LoVo (cell line): Measurements from ENCODE around the gene SLC2A11.
"Not testable (repeated sequence)": the region's sequence is repeated elsewhere in the genome, so short reads cannot be mapped to it uniquely, and the experiment has no call there.

Experiments
- DNase-seq: peaks from one replicate; pipeline ENCODE4 v3.0.0-alpha.2; 2016; ENCODE audit warnings: low spot score

SLC2A11 gene

DNA sequence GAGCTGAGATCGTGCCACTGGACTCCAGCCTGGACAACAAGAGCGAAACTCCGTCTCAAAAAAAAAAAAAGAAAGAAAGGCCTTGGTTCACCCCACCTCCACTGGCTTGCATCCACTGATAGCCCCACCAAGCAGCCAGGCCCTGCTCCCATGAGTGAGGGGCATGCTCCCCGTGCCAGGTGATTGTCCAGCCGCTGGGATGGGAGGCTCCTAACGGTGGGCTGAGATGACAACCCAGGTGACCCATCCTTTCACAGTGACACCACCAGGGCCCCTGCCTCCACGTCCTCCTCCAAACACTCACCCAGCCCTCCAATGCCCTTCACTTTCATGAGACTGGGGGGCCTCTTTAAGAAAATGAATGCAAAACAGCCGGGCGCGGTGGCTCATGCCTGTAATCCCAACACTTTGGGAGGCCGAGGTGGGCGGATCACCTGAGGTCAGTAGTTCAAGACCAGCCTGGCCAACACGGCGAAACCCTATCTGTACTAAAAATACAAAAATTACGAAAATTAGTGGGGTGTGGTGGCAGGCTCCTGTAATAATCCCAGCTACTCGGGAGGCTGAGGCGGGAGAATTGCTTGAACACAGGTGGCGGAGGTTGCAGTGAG lies 10.3 kb upstream of the SLC2A11 start:
- DNase-seq = no peak

DNA sequence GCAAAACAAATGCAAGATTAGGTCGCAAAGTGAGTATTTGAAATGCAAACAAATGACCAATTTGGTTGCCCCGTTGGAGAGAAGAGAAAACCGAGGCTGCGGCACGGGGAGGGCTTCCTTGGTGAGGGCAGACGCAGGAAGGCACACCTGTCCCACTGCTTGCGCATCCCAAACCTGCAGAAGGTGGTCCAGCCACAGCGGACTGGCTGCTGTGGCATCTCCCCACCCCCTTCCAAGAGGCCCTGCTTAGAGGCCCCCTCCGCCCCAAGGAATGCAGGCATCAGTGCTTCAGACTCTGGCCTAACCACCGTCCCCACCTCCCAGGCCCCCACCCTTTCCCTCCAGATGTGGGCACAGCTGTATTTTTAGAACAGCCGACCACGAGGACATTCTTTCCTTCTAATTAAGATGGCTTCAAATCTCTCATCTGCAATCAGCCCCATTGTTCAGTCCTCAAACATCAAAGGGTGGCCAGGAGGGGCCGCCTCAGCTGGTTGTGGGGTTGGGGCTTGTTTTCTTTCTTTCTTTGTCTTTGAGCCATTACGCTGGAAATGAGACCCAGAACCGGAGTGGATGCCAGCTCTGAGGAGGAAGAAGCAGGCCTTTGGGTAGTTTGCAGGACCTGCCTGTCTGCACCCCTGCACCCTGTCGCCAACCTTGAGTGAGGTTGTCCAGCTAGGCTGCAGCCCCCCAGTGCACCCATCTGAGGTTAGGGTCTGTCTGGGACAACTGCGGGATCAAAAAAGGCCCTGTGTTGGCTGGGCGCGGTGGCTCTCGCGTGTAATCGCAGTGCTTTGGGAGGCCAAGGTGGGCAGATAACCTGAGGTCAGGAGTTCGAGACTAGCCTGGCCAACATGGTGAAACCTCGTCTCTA lies 9.4 kb upstream of the SLC2A11 start:
- DNase-seq = no peak

DNA sequence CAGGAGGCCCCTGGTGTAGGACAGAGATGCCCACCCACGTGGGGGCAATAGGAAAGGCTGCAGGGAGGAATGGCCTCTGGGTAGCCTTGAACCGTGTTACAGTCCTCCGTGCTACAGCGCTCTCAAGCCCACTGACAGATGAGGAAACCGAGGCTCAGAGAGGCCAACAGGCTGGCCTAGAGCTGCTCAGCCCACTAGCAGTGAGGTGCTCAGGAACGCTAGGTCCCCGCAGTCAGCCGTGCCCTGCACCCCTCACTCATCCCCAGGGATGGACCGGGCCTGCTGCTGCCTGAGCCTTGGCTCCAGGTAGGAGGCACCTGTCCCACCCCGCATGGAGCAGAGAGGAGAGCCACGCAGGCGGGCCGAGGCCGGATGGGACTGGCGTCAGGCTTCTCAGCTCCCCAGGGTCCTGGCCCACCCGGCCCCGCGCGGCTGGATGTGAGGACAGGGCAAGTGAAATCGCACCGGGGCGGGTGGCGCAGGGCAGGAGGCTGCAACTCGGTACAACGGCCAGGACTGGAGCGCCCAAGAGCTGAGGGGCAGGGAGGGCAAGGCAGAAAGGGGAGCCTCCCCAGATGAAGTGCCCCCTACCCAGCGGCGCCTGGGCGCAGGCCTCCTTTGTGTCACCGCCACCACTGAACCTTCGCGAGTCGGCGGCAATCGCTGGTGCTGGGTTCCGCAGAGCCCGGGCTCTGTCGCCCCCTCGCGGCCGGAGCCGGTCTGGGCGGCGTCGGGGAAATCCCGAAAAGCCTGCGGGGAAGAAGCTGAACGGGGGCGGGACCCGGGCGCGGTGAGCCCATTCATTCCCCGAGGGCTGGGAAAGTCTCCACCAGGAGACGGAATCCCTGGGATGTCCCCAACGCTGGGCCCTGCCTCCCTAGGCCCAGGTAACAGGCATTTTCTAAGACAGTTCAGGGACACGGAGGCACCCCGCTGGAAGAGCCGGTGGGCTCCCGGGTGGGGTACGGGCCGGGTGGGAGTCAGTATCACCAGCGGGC lies 8.4 kb upstream of the SLC2A11 start:
- DNase-seq = peak; percentile 84

- DNase-seq = no peak
Observed at GRCh38 chr22:23850136-23850611, 7.5 kb upstream of the SLC2A11 start.

GRCh38 chr22:23856721-23857605 lies 712 bp upstream of the SLC2A11 start:
- DNase-seq = peak; percentile 9

DNA sequence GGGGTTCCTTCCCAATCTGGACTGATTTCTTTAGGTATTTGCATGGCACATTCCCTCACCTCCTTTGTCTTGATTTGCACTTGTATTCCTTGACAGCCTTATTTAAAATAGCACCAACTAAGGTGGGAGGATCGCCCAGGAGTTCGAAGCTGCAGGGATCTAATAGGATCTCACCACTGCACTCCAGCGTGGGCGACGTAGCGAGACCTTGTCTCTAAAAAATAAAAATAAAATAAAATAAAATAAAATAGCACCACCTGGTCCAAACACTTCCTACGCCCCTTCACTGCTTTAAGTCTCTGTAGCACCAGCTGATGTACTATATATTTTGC lies 775 bp downstream of the SLC2A11 start:
- no peak for DNase-seq

DNA sequence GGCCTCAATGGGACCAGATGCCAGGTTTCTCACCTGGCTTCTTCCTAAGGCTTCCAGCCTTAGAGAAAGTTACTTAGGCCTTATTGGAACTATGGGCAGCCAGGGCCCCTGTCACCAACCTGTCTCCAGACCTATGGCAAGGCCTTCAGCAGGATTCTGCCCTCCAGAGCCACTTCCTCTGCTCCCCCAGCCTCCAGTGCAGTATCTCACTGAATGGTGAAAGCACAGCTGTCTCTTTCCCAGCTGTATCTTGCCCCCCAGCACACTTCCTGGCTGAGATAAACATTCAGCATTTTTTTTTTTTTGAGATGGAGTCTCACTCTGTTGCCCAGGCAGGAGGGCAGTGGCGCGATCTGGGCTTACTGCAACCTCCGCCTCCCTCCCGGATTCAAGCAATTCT lies 1.5 kb downstream of the SLC2A11 start:
- DNase-seq = no peak

DNA sequence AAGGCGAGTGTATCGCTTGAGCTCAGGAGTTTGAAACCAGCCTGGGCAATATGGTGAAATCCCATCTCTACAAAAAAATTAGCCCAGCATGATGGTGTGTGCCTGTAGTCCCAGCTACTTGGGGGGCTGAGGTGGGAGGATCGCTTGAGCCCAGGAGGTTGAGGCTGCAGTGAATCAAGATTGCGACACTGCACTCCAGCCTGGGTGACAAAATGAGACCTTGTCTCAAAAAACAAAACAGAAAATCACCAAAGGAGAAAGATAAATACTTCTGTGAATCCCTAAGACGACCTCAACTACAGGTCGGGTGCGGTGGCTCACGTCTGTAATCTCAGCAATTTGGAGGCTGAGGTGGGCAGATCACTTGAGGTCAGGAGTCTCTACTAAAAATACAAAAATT lies 2.5 kb downstream of the SLC2A11 start:
- not testable (repeated sequence) for DNase-seq

DNA sequence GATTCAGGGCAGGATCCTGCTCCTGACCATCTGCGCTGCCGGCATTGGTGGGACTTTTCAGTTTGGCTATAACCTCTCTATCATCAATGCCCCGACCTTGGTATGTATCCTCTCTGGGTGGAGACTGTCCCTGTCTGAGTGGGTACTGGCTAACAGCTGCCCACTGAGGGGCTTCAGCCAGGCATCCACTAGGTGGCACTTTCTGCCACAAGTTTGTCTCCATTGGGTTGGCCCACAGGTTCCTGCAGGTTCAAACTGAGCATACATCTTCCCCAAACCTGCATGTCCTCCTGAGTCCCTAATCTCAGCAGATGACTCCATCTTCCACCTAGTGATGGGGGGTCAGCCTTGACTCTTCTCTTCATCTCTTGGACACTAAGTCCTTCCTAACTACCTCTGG lies 4.4 kb downstream of the SLC2A11 start:
- DNase-seq = peak; percentile 24

GRCh38 chr22:23864499-23865154 lies 7.0 kb downstream of the SLC2A11 start:
- not testable (repeated sequence) for DNase-seq

DNA sequence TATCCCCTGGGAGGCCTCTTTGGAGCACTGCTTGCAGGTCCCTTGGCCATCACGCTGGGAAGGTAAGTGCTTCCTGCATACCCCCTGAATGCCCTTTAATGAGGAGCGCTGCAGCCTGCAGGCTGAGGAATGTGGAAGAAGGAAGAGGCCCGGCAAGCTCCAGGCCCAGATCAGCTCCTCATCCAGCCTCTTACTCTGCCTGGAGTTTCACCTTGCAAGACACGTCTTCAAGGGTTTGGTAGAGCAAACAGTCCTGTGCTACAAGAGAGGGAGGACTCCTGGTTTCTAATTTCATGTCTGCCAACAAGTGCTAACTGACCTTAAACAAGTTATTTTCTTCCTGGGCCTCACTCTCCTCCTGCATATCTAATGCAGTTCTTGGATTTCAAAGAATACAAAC lies 10.9 kb downstream of the SLC2A11 start:
- no peak for DNase-seq

GRCh38 chr22:23874871-23875270 lies 17.2 kb downstream of the SLC2A11 start:
- no peak for DNase-seq

GRCh38 chr22:23875801-23876200 lies 18.1 kb downstream of the SLC2A11 start:
- DNase-seq = no peak

DNA sequence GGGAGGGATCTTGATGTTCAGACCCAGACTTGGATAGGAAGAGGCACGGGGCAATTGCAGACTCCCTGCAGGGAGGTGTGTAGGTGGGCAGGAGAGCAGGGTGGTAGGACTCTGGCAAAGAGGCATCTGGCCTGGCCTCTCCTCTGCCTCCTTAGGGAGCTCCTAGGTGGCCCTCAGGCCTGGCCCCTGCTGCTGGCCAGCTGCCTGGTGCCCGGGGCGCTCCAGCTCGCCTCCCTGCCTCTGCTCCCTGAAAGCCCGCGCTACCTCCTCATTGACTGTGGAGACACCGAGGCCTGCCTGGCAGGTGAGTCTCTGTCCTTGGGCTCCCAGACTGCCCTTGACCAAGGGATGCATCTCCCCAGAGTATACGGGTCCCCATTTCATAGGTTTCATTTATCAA lies 19.9 kb downstream of the SLC2A11 start:
- DNase-seq = no peak

DNA sequence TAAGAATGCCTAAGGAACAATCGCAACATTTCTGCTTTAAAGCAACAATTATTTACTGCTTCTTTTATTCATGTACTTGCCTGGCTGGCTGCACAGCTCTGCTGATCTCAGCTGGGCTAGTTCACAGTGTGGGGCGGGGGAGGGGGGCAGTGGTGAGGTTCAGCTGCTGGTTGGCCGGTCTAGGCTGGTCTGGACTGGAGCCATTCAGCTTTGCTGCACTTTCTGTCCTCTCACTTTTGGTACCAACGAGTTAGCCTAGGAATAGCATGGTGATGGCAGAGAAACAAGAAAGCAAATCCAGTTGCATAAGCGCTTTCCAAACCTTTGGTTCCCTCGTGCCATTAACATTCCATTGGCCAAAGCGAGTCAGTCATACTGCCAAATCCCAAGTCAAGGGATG lies 20.5 kb downstream of the SLC2A11 start:
- DNase-seq = no peak

DNA sequence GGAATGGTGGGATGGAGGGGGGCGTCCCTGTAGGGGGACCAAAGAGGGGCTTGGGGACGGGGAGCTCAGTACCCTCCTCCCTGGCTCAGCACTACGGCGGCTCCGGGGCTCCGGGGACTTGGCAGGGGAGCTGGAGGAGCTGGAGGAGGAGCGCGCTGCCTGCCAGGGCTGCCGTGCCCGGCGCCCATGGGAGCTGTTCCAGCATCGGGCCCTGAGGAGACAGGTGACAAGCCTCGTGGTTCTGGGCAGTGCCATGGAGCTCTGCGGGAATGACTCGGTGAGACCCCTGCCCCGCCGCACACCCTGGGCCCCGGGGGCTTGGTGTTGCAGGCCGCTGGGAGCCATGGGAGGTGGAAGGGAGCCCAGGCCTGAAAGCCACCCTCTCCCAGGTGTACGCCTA lies 24.7 kb downstream of the SLC2A11 start:
- DNase-seq = no peak

DNA sequence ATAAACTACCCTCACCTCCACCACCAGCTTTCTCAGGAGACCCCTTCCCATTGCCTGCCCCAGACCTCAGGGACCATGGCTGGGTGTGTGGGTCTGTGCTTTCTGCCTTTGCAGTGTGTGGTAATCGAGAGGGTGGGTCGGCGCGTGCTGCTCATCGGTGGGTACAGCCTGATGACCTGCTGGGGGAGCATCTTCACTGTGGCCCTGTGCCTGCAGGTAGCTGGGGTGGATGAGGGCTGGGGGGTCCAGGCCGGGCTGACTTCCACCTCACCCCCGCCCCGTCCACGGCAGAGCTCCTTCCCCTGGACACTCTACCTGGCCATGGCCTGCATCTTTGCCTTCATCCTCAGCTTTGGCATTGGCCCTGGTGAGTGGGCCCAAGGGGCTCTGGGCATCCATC lies 26.0 kb downstream of the SLC2A11 start:
- DNase-seq = no peak

GRCh38 chr22:23884140-23884539 lies 26.5 kb downstream of the SLC2A11 start:
- no peak for DNase-seq

- no peak for DNase-seq
Observed at GRCh38 chr22:23888615-23889401, 31.1 kb downstream of the SLC2A11 start.

DNA sequence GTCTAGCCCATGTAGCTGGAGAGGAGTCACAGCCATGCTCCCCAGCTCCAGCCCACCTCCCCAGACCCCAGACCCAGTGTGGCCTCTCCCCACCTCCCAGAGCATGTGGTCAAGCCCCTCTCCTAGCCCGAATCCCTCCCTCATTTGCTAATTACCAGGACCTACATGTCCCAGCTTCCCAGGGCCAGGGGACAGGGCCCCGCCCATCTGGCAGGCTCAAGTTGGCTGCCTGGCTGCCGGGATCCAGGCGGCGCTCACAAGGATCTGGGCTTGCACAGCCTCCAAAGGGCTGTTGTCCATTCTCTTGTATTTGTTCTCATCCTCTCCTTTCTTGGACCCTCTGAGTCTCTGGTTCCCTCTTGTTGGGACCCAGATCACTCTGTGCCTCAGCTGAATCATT lies 31.9 kb downstream of the SLC2A11 start:
- no peak for DNase-seq
